Thyroid gland (tissue), 4 donors: ENCODE data around the gene CDCA4. TPM values are rescaled to one million over a fixed set of nuclear protein-coding genes. Genes with fewer than 3 reads are reported as not detected.

Source experiments
- DNase-seq, 2 donors: peaks; one replicate each; pipeline ENCODE4 v3.0.0-alpha.2; 2019
- H3K27ac ChIP-seq, 3 donors: fragments of 200-600 bp; sonication (generic); 1 replicate in 2 of 3; 2 replicates in 1 of 3; pipeline ENCODE4 v1.5.1; 2016 to 2019; ENCODE audit warnings: mild to moderate bottlenecking in 1 of 3, moderate library complexity in 1 of 3
- H3K27me3 ChIP-seq: fragments of 200-600 bp; sonication (generic); one replicate; pipeline ENCODE4 v1.5.1; 2019
- H3K36me3 ChIP-seq, 2 donors: fragments of 200-600 bp; sonication (generic); one replicate each; pipeline ENCODE4 v1.5.1; 2016 to 2019
- H3K4me1 ChIP-seq, 2 donors: fragments of 200-600 bp; sonication (generic); one replicate each; pipeline ENCODE4 v1.5.1; 2017 to 2019
- H3K4me3 ChIP-seq, 3 donors: fragments of 200-600 bp; sonication (generic); replicated peaks in 1 of 3; 1 replicate in 2 of 3; 2 replicates in 1 of 3; pipeline ENCODE4 v1.5.1; 2016; ENCODE audit warnings: mild to moderate bottlenecking in 1 of 3
- H3K9me3 ChIP-seq: fragments of 200-600 bp; sonication (generic); one replicate; pipeline ENCODE4 v1.5.1; 2017
- CTCF ChIP-seq, 6 experiments: fragments of 200-600 bp in 3 of 6; fragments of 450-650 bp in 3 of 6; sonication (generic) in 3 of 6; IDR thresholded peaks; one replicate each; pipeline ENCODE4 v1.5.1; 2016 to 2019; ENCODE audit warnings: antibody characterized with exemption in 6 of 6, mild to moderate bottlenecking in 2 of 6, inconsistent platforms in 1 of 6, moderate library complexity in 1 of 6
- POLR2A ChIP-seq, 2 donors: fragments of 450-650 bp; IDR thresholded peaks; one replicate each; pipeline ENCODE4 v1.6.1; 2017; ENCODE audit warnings: antibody characterized with exemption in 2 of 2, mild to moderate bottlenecking in 2 of 2, moderate library complexity in 1 of 2
- WGBS, 2 donors: methylation state at CpG; one replicate each; pipeline ENCODE4 v1.1.5; 2017; 5-methylcytosine and 5-hydroxymethylcytosine counted together
- intact Hi-C: fragments of 100-400 bp; cut with DNase I; formaldehyde crosslinking; loops from one replicate; pipeline ENCODE4 v1.15.1; 2023
- total RNA-seq, 4 donors: library from RNA; depleted of rRNA; stranded (reverse); fragments of >200 nt; gene quantifications; one replicate each; pipeline ENCODE4 v1.2.3, GENCODE V29; 2016

Gene CDCA4
- total RNA-seq, 4 donors from 2014 or later, result 5.8 to 8.1 (median 7.3) TPM

- 22 to 42% methylated on average over 14 to 18 of the region's 21 CpGs for WGBS, 2 donors
- Histone ChIP-seq H3K4me1 (peaks cover 48 to 69% of the 10 kb centered on the region in 2 donors), H3K9me3 (no peaks in the 10 kb centered on the region), H3K27me3 (no peaks in the 10 kb centered on the region), H3K27ac (peak overlapping the region; percentile 62 to 78 (median 66)), H3K36me3 (no peaks in the 10 kb centered on the region), H3K4me3 (no peak overlapping the region)
- peak; percentile 70 to 81 for DNase-seq
- intact Hi-C loops, result no loop called here
- TF ChIP-seq POLR2A (IDR thresholded peaks at IDR 0.05) (no peak), CTCF (IDR thresholded peaks at IDR 0.05) (no peak)
These were observed 52.1 kb downstream of the CDCA4 start for GRCh38 chr14:104968541-104969401.

DNA sequence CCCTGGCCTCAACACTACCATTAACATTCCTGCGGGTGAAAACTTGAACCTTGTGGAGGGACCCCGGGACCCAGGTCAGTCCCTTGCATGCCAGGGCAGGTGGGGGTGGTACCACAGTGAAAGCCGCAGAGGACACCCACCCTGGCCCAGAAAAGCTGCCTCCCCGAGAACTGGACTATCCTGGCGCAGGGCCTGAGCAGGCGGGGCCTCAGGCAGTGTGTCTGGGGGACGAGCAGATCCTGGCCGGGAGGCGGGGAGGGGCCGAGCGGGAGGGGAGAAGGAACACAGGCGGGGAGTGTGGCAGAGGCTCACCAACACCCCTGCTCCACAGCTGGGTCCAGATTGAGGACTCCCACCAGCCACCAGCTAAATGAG is 52.7 kb downstream of the CDCA4 start:
- Histone ChIP-seq H3K27me3 (no peaks in the 10 kb centered on the region), H3K4me1 (peaks cover 42 to 62% of the 10 kb centered on the region in 2 donors), H3K9me3 (no peaks in the 10 kb centered on the region), H3K27ac (peak overlapping the region; percentile 62 to 78 (median 66)), H3K36me3 (no peaks in the 10 kb centered on the region), H3K4me3 (peak overlapping the region in 1 of 3 donors; percentile 19)
- peak; percentile 90 to 91 for DNase-seq
- intact Hi-C loops, result no loop called here
- TF ChIP-seq POLR2A (IDR thresholded peaks at IDR 0.05), result no peak
- WGBS, 2 donors, result 1 to 3% methylated on average over 10 to 12 of the region's 12 CpGs

DNA sequence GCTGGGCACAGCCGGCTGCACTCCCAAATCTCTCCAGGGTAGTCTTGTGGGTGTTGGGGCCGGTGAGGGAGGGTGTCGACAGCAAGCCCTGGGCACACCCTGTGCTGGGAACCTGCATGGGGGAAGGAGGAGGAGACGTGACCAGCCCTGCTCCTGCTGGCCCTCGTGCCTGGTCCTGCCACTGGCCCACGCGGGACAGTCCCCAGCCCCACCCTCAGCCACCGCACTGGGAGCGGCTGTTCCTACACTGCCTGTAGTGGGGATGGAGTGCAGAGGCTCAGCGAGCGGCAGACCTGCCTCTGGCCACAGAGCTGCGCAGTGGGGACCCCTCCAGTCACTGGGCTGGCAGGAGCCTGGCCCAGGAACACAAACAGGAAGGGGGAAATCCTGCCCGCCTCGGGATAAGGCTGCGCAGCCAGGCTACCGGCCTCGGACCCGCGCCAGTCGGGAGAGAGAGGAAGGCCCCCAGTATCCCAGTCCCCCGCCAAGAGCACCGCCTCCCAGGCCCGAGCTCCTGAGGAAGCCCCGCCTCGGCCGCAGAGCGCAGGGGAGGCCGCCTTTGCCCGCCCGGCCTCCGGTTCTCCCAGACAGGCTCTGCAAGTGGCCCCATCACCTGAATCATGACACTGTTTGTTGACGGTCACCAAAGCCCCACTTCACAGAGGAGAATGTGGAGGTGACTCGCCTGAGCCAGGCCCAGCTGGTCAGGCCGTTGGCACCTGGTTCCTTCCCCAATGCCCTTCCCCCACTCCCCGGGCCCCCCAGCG is 53.3 kb downstream of the CDCA4 start:
- Histone ChIP-seq H3K4me1 (peaks cover 36 to 57% of the 10 kb centered on the region in 2 donors), H3K27ac (peak overlapping the region; percentile 62 to 78 (median 66)), H3K27me3 (no peaks in the 10 kb centered on the region), H3K9me3 (no peaks in the 10 kb centered on the region), H3K4me3 (peak overlapping the region in 1 of 3 donors; percentile 19), H3K36me3 (no peaks in the 10 kb centered on the region)
- TF ChIP-seq POLR2A (IDR thresholded peaks at IDR 0.05) (no peak), CTCF (IDR thresholded peaks at IDR 0.05) (no peak)
- DNase-seq, result peak; percentile 71 to 83
- WGBS, 2 donors, result 2 to 7% methylated on average over 11 to 19 of the region's 36 CpGs
- intact Hi-C loops, result no loop called here

GRCh38 chr14:104966981-104967385 is 53.9 kb downstream of the CDCA4 start:
- H3K27me3 ChIP-seq, result no peaks in the 10 kb centered on the region
- WGBS, 2 donors, result 17 to 21% methylated on average over 3 to 8 of the region's 8 CpGs
- intact Hi-C loops, result no loop called here
- no peak overlapping the region for H3K4me3 ChIP-seq
- H3K27ac ChIP-seq, result peak overlapping the region; percentile 62 to 78 (median 66)
- H3K36me3 ChIP-seq, result no peaks in the 10 kb centered on the region
- no peak for TF ChIP-seq CTCF (IDR thresholded peaks at IDR 0.05)
- TF ChIP-seq POLR2A (IDR thresholded peaks at IDR 0.05), result no peak
- no peak for DNase-seq
- no peaks in the 10 kb centered on the region for H3K9me3 ChIP-seq
- peaks cover 30 to 53% of the 10 kb centered on the region in 2 donors for H3K4me1 ChIP-seq

GRCh38 chr14:104966261-104966865 is 54.5 kb downstream of the CDCA4 start:
- Histone ChIP-seq H3K4me1 (peaks cover 26 to 49% of the 10 kb centered on the region in 2 donors), H3K36me3 (no peaks in the 10 kb centered on the region), H3K9me3 (no peaks in the 10 kb centered on the region), H3K4me3 (no peak overlapping the region), H3K27ac (no peak overlapping the region), H3K27me3 (no peaks in the 10 kb centered on the region)
- TF ChIP-seq POLR2A (IDR thresholded peaks at IDR 0.05) (no peak), CTCF (IDR thresholded peaks at IDR 0.05) (no peak)
- intact Hi-C loops, result no loop called here
- DNase-seq, result no peak
- 86 to 87% methylated on average over 9 of the region's 9 CpGs for WGBS, 2 donors
